Kidney epithelial cell (primary cell): ENCODE results near the gene PEX10. TPM values are rescaled to one million over a fixed set of nuclear protein-coding genes. Genes with fewer than 3 reads are reported as not detected.

Experiments used
- DNase-seq: peaks from one replicate; pipeline ENCODE4 v3.0.0-alpha.2; 2010; ENCODE audit warnings: low read depth
- H3K27me3 ChIP-seq: 2 replicates; pipeline ENCODE4 v1.6.0; 2011; ENCODE audit warnings: low read length; ENCODE audit not compliant: control insufficient read depth, insufficient read depth
- H3K36me3 ChIP-seq: 2 replicates; pipeline ENCODE4 v1.5.1; 2011; ENCODE audit warnings: low read length; ENCODE audit not compliant: control insufficient read depth, insufficient read depth
- H3K4me3 ChIP-seq: 2 replicates; pipeline ENCODE4 v1.5.1; 2011; ENCODE audit warnings: low read depth, mild to moderate bottlenecking, control low read depth, low read length
- CTCF ChIP-seq: IDR thresholded peaks from 2 replicates; pipeline ENCODE4 v1.5.1; 2011; ENCODE audit warnings: mild to moderate bottlenecking, moderate library complexity, low read length, control low read depth, inconsistent platforms; ENCODE audit not compliant: insufficient read depth, poor library complexity, severe bottlenecking
- total RNA-seq: library from RNA; depleted of rRNA; stranded (reverse); fragments of >200 nt; gene quantifications from 2 replicates; pipeline ENCODE4 v1.2.3, GENCODE V29; 2015

PEX10 gene
- total RNA-seq, 1 donor from 2014 or later, result 50.4 TPM

- TF ChIP-seq CTCF, result no peak
- no peak for DNase-seq
Observed at GRCh38 chr1:2363847-2364513, 48.4 kb downstream of the PEX10 start.

GRCh38 chr1:2360588-2361364 lies 51.6 kb downstream of the PEX10 start:
- no peak for DNase-seq
- Histone ChIP-seq H3K4me3 (no peak overlapping the region), H3K27me3 (no peaks in the 10 kb centered on the region), H3K36me3 (no peaks in the 10 kb centered on the region)
- no peak for TF ChIP-seq CTCF

More at GRCh38 chr1:2363847-2364513, 48.4 kb downstream of the PEX10 start:
- Histone ChIP-seq H3K36me3 (no peaks in the 10 kb centered on the region), H3K27me3 (no peaks in the 10 kb centered on the region), H3K4me3 (no peak overlapping the region)

GRCh38 chr1:2358651-2359640 lies 53.4 kb downstream of the PEX10 start:
- Histone ChIP-seq H3K4me3 (no peak overlapping the region), H3K27me3 (peaks cover 6% of the 10 kb centered on the region), H3K36me3 (no peaks in the 10 kb centered on the region)
- TF ChIP-seq CTCF, result no peak
- no peak for DNase-seq

- no peak for TF ChIP-seq CTCF
- Histone ChIP-seq H3K4me3 (no peak overlapping the region), H3K27me3 (peaks cover 6% of the 10 kb centered on the region), H3K36me3 (no peaks in the 10 kb centered on the region)
- DNase-seq, result no peak
Observed at GRCh38 chr1:2358072-2358471, 54.3 kb downstream of the PEX10 start.

GRCh38 chr1:2356911-2357845 lies 55.2 kb downstream of the PEX10 start:
- TF ChIP-seq CTCF, result no peak

More at GRCh38 chr1:2356911-2357845, 55.2 kb downstream of the PEX10 start:
- no peaks in the 10 kb centered on the region for H3K36me3 ChIP-seq
- no peak for DNase-seq
- H3K27me3 ChIP-seq, result peaks cover 6% of the 10 kb centered on the region
- H3K4me3 ChIP-seq, result no peak overlapping the region
